H9 (cell line): ENCODE data around the gene SLC22A17. TPM values are rescaled to one million over a fixed set of nuclear protein-coding genes. Genes with fewer than 3 reads are reported as not detected.

Source experiments
- DNase-seq: peaks from one replicate; pipeline ENCODE4 v3.0.0-alpha.2; 2017
- H2AFZ ChIP-seq: one replicate; pipeline ENCODE4 v1.6.1; 2013; ENCODE audit warnings: mild to moderate bottlenecking, low read length, control low read depth, moderate library complexity
- H2AK5ac ChIP-seq: 2 replicates; pipeline ENCODE4 v1.6.1; 2013; ENCODE audit warnings: low read length, control low read depth, mixed read lengths; ENCODE audit not compliant: insufficient read length
- H2BK120ac ChIP-seq: one replicate; pipeline ENCODE4 v1.6.1; 2013; ENCODE audit warnings: low read depth, mild to moderate bottlenecking, low read length, control low read depth, inconsistent platforms; ENCODE audit not compliant: poor library complexity, severe bottlenecking
- H2BK12ac ChIP-seq: 2 replicates; pipeline ENCODE4 v1.6.1; 2013; ENCODE audit warnings: low read length, control low read depth, mixed read lengths, low read depth; ENCODE audit not compliant: insufficient read length
- H2BK15ac ChIP-seq: 2 replicates; pipeline ENCODE4 v1.6.1; 2013; ENCODE audit warnings: low read depth, low read length, control low read depth
- H2BK20ac ChIP-seq: one replicate; pipeline ENCODE4 v1.6.1; 2013; ENCODE audit warnings: low read depth, mild to moderate bottlenecking, low read length, control low read depth, inconsistent platforms; ENCODE audit not compliant: poor library complexity, severe bottlenecking
- H2BK5ac ChIP-seq: 2 replicates; pipeline ENCODE4 v1.6.1; 2013; ENCODE audit warnings: low read length, control low read depth, mixed read lengths; ENCODE audit not compliant: insufficient read length
- H3K14ac ChIP-seq: 2 replicates; pipeline ENCODE4 v1.6.1; 2013; ENCODE audit warnings: low read length, control low read depth; ENCODE audit not compliant: insufficient read depth
- H3K18ac ChIP-seq: 2 replicates; pipeline ENCODE4 v1.6.1; 2013; ENCODE audit warnings: low read depth, mild to moderate bottlenecking, mixed read lengths, low read length, control low read depth; ENCODE audit not compliant: insufficient read length
- H3K23ac ChIP-seq: 2 replicates; pipeline ENCODE4 v1.6.1; 2013; ENCODE audit warnings: low read length, control low read depth, mixed read lengths, low read depth; ENCODE audit not compliant: insufficient read length
- H3K23me2 ChIP-seq: 2 replicates; pipeline ENCODE4 v1.6.1; 2013; ENCODE audit warnings: low read depth, mild to moderate bottlenecking, mixed read lengths, low read length, control low read depth; ENCODE audit not compliant: insufficient read length, poor library complexity, severe bottlenecking
- H3K27ac ChIP-seq: 2 replicates; pipeline ENCODE4 v1.5.1; 2013; ENCODE audit warnings: low read length, control low read depth, mixed read lengths, low read depth; ENCODE audit not compliant: insufficient read length
- H3K27me3 ChIP-seq: 2 replicates; pipeline ENCODE4 v1.6.1; 2013; ENCODE audit warnings: low read length, control low read depth, inconsistent platforms; ENCODE audit not compliant: insufficient read depth
- H3K4ac ChIP-seq: 2 replicates; pipeline ENCODE4 v1.6.1; 2013; ENCODE audit warnings: low read depth, mild to moderate bottlenecking, control low read depth, inconsistent platforms, low read length, moderate library complexity
- H3K4me1 ChIP-seq: 2 replicates; pipeline ENCODE4 v1.6.1; 2013; ENCODE audit warnings: low read length, control low read depth, inconsistent platforms; ENCODE audit not compliant: insufficient read depth
- H3K4me2 ChIP-seq: 2 replicates; pipeline ENCODE4 v1.6.1; 2013; ENCODE audit warnings: low read length, control low read depth, mixed read lengths; ENCODE audit not compliant: insufficient read length, insufficient read depth
- H3K56ac ChIP-seq: 2 replicates; pipeline ENCODE4 v1.6.1; 2013; ENCODE audit warnings: low read depth, mild to moderate bottlenecking, mixed read lengths, low read length, control low read depth; ENCODE audit not compliant: insufficient read length
- H3K79me1 ChIP-seq: 2 replicates; pipeline ENCODE4 v1.6.1; 2013; ENCODE audit warnings: low read depth, mild to moderate bottlenecking, moderate library complexity, low read length, control low read depth, inconsistent platforms; ENCODE audit not compliant: insufficient read depth, poor library complexity, severe bottlenecking
- H3K79me2 ChIP-seq: 2 replicates; pipeline ENCODE4 v1.6.1; 2013; ENCODE audit warnings: low read length, control low read depth, inconsistent platforms; ENCODE audit not compliant: insufficient read depth
- H3K9ac ChIP-seq: 2 replicates; pipeline ENCODE4 v1.6.1; 2013; ENCODE audit warnings: low read length, control low read depth, mixed read lengths; ENCODE audit not compliant: insufficient read length; ENCODE audit errors: extremely low read depth
- H3K9me3 ChIP-seq: one replicate; pipeline ENCODE4 v1.6.1; 2013; ENCODE audit warnings: low read depth, low read length, inconsistent platforms; ENCODE audit not compliant: control insufficient read depth
- H3T11ph ChIP-seq: one replicate; pipeline ENCODE4 v1.6.1; 2013; ENCODE audit warnings: mild to moderate bottlenecking, low read length, control low read depth, inconsistent platforms
- H4K20me1 ChIP-seq: one replicate; pipeline ENCODE4 v1.6.1; 2013; ENCODE audit not compliant: control insufficient read depth, insufficient read length, insufficient read depth
- H4K5ac ChIP-seq: 2 replicates; pipeline ENCODE4 v1.6.1; 2013; ENCODE audit warnings: low read depth, mild to moderate bottlenecking, mixed read lengths, low read length, control low read depth; ENCODE audit not compliant: insufficient read length
- H4K8ac ChIP-seq: replicated peaks from 2 replicates; pipeline ENCODE4 v1.6.1; 2013; ENCODE audit warnings: low read length, control low read depth, mixed read lengths, low read depth; ENCODE audit not compliant: insufficient read length
- H4K91ac ChIP-seq: 2 replicates; pipeline ENCODE4 v1.6.1; 2013; ENCODE audit warnings: low read depth, mild to moderate bottlenecking, moderate library complexity, mixed read lengths, low read length, control low read depth; ENCODE audit not compliant: insufficient read length
- H3K27ac Mint-ChIP-seq, 3 experiments: 2 replicates in 2 of 3; 3 replicates in 1 of 3; pipeline ENCODE4 v1.8.0; 2020 to 2021; ENCODE audit warnings: mixed read lengths in 3 of 3, mild to moderate bottlenecking in 1 of 3, moderate library complexity in 1 of 3
- H3K27me3 Mint-ChIP-seq: 2 replicates; pipeline ENCODE4 v1.8.0; 2021; ENCODE audit warnings: low read depth, mild to moderate bottlenecking, moderate library complexity, mixed read lengths
- H3K36me3 Mint-ChIP-seq, 3 experiments: 2 replicates in 2 of 3; 3 replicates in 1 of 3; pipeline ENCODE4 v1.8.0; 2020 to 2021; ENCODE audit warnings: low read depth in 3 of 3, mixed read lengths in 3 of 3; ENCODE audit not compliant: insufficient read depth in 1 of 3
- H3K4me1 Mint-ChIP-seq, 2 experiments: 2 replicates each; pipeline ENCODE4 v1.8.0; 2020; ENCODE audit warnings: mixed read lengths in 2 of 2
- H3K4me3 Mint-ChIP-seq, 2 experiments: 2 replicates in 1 of 2; 3 replicates in 1 of 2; pipeline ENCODE4 v1.8.0; 2020 to 2021; ENCODE audit warnings: mild to moderate bottlenecking in 2 of 2, mixed read lengths in 2 of 2, moderate library complexity in 1 of 2
- H3K9me3 Mint-ChIP-seq, 2 experiments: 2 replicates in 1 of 2; 3 replicates in 1 of 2; pipeline ENCODE4 v1.8.0; 2020; ENCODE audit warnings: mild to moderate bottlenecking in 2 of 2, mixed read lengths in 2 of 2, moderate library complexity in 1 of 2
- CTCF ChIP-seq: fragments of 200-600 bp; sonication (generic); conservative IDR thresholded peaks from 3 replicates; pipeline ENCODE4 v1.8.0; 2021; ENCODE audit warnings: antibody characterized with exemption, mild to moderate bottlenecking
- WGBS: extraction: QIAGEN DNeasy Blood & Tissue Kit; methylation state at CpG from one replicate; pipeline ENCODE4 v1.1.7; 2013; ENCODE audit warnings: missing lambda C conversion rate, low lambda C conversion rate, mixed read lengths; ENCODE audit not compliant: insufficient read length; ENCODE audit errors: extremely low coverage; 5-methylcytosine and 5-hydroxymethylcytosine counted together
- total RNA-seq: library from RNA; stranded (reverse); gene quantifications from 2 replicates; pipeline ENCODE4 v1.2.1, GENCODE V29; 2021

Gene SLC22A17
- total RNA-seq, 1 experiment from 2014 or later = 33.0 TPM

DNA sequence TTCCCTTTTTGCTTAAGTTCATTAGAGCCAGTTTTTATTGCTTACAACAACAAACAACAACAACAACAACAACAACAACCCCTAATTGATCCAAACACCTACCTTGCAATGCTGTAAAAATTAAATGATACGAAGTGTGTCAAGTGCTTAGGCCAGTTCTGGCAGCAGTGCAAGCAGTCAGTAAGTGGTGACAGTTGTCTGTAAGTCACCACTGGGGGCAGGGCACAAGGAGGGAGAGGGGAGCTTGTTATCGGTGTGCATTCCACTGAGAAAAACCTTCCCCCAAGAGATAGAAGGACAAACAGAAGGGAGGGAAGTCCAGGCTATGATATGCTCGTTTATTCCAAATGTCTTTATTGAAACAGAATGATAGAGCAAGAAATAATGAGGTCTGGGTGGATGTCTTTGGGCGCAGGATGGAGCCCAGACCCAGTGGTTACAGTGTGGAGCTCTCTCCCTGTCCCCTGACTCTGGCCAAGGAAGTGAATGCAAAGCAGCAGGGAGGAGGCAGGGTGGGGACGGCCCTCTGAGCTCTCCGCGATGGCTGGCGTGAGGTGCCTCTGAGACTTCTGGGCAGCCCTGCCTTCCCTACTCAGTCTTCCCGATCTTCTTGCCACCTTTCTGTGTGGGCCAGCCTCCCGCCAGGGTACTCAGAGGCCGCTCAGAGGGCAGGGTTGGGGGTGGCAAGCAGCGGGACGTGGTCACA is 6.5 kb downstream of the SLC22A17 start:
- no peaks in the 10 kb centered on the region for H3K9me3 ChIP-seq
- no peaks in the 10 kb centered on the region for H3K79me1 ChIP-seq
- H3K4me1 Mint-ChIP-seq = peaks cover 20% of the 10 kb centered on the region in 2 experiments
- no peak overlapping the region for H2BK5ac ChIP-seq
- H3K18ac ChIP-seq = no peak overlapping the region
- peaks cover 10% of the 10 kb centered on the region for H3K27me3 Mint-ChIP-seq
- no peak overlapping the region for H3K4me2 ChIP-seq
- no CpG with 5 or more reads among the region's 13 CpGs for WGBS
- H3K27ac Mint-ChIP-seq = peak overlapping the region in 2 of 3 experiments; percentile 17 to 27; a peak in 3 of 7 replicates
- H3K14ac ChIP-seq = no peak overlapping the region
- no peak overlapping the region for H4K91ac ChIP-seq
- no peaks in the 10 kb centered on the region for H3K27me3 ChIP-seq
- no peaks in the 10 kb centered on the region for H4K20me1 ChIP-seq
- no peak overlapping the region for H4K8ac ChIP-seq
- no peak overlapping the region for H3K9ac ChIP-seq
- H2AK5ac ChIP-seq = no peak overlapping the region
- H3K4me1 ChIP-seq = no peaks in the 10 kb centered on the region; the same call in 1 of the 2 replicates
- no peak overlapping the region for H3K56ac ChIP-seq
- peak; percentile 29; the same call in 2 of the 3 replicates for TF ChIP-seq CTCF
- no peak overlapping the region for H2BK12ac ChIP-seq
- DNase-seq = peak; percentile 48
- peaks cover 5 to 8% of the 10 kb centered on the region in 2 experiments; a peak in 3 of 5 replicates for H3K9me3 Mint-ChIP-seq
- H3K4me3 Mint-ChIP-seq = no peak overlapping the region; a peak in 2 of 5 replicates
- H4K5ac ChIP-seq = no peak overlapping the region
- no peak overlapping the region for H2BK20ac ChIP-seq
- H3K23ac ChIP-seq = no peak overlapping the region
- peaks cover 13 to 23% (median 20%) of the 10 kb centered on the region in 3 experiments for H3K36me3 Mint-ChIP-seq
- no peak overlapping the region for H2AFZ ChIP-seq
- H3K4ac ChIP-seq = no peak overlapping the region
- H2BK15ac ChIP-seq = no peak overlapping the region
- H2BK120ac ChIP-seq = no peak overlapping the region
- no peaks in the 10 kb centered on the region for H3K79me2 ChIP-seq
- H3K23me2 ChIP-seq = no peaks in the 10 kb centered on the region
- H3T11ph ChIP-seq = no peak overlapping the region
- no peak overlapping the region for H3K27ac ChIP-seq
